Measurements from ENCODE around the gene IQSEC1. TPM values are rescaled to one million over a fixed set of nuclear protein-coding genes. Genes with fewer than 3 reads are reported as not detected.

IQSEC1 gene
- total RNA-seq, 4 donors from 2014 or later, result 13.7 to 59.4 (median 35.5) TPM

DNA sequence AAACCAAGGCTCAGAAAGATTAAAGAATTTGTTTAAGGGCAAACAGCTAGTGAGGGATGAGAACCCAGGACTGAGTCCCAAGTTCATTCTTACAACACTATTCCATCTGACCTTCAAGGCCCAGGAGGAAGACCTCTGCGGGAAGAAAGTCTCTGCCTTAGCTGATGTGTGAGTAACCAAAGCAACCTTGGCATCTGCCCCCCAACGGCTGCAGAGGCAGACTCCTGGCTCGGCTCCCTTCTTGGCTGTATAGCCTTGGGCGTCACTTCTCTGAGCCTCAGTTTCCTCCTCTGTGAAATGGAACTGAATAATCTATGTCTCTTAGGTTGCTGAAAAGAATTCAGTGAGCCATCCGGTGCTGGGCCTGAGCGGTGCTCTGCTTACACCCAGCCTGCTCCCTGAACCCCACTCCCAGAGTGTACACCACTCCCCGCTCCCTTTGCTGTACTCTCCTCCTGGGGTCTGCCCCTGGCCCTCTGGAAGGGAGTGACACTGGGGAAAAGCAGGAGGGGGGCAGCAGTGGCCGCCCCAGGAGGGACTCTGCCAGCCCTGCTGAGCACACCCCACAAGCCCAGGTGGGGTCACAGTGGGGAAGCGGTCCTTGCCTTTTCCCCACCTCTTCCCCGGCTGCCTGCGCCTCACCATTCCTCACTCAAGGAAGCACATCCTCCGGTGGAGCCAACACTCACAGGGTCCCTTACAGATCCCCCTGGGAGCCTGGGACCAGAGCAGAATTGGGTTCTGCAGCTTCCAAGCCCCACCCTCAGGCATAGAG is 97.3 kb downstream of the IQSEC1 start:
- Histone ChIP-seq H3K4me3 (no peak overlapping the region), H3K36me3 (no peaks in the 10 kb centered on the region), H3K27me3 (no peaks in the 10 kb centered on the region), H3K9me3 (no peaks in the 10 kb centered on the region), H3K27ac (no peak overlapping the region), H3K4me1 (no peaks in the 10 kb centered on the region)
- DNase-seq, result no peak
- TF ChIP-seq POLR2A (IDR thresholded peaks at IDR 0.05), result no peak
- TF ChIP-seq, protein P1, sequence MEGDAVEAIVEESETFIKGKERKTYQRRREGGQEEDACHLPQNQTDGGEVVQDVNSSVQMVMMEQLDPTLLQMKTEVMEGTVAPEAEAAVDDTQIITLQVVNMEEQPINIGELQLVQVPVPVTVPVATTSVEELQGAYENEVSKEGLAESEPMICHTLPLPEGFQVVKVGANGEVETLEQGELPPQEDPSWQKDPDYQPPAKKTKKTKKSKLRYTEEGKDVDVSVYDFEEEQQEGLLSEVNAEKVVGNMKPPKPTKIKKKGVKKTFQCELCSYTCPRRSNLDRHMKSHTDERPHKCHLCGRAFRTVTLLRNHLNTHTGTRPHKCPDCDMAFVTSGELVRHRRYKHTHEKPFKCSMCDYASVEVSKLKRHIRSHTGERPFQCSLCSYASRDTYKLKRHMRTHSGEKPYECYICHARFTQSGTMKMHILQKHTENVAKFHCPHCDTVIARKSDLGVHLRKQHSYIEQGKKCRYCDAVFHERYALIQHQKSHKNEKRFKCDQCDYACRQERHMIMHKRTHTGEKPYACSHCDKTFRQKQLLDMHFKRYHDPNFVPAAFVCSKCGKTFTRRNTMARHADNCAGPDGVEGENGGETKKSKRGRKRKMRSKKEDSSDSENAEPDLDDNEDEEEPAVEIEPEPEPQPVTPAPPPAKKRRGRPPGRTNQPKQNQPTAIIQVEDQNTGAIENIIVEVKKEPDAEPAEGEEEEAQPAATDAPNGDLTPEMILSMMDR (IDR thresholded peaks at IDR 0.05), result no peak

DNA sequence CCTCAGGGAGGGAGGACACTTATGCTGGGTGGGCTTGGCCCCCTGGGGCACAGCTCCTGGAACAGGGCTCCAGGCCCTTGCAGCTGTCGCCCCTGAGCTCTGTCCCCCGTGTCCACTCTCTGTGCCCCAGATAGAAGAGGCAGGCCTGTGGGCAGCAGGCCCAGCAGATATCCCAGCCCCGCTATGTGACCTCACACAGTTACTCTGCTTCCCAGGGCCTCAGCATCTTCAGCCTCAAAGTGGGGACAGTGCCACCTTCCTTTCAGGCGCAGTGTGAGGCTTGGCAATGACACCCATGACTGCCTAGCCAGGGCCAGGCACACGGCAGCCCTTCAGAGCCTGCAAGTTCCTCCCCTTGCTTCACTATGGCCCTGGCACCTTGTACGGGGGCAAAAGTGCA is 98.4 kb downstream of the IQSEC1 start:
- Histone ChIP-seq H3K27me3 (no peaks in the 10 kb centered on the region), H3K27ac (no peak overlapping the region), H3K4me1 (no peaks in the 10 kb centered on the region), H3K36me3 (no peaks in the 10 kb centered on the region), H3K9me3 (no peaks in the 10 kb centered on the region), H3K4me3 (no peak overlapping the region)
- DNase-seq, result no peak
- no peak for TF ChIP-seq POLR2A (IDR thresholded peaks at IDR 0.05)
- TF ChIP-seq, protein P1 (IDR thresholded peaks at IDR 0.05), result no peak

DNA sequence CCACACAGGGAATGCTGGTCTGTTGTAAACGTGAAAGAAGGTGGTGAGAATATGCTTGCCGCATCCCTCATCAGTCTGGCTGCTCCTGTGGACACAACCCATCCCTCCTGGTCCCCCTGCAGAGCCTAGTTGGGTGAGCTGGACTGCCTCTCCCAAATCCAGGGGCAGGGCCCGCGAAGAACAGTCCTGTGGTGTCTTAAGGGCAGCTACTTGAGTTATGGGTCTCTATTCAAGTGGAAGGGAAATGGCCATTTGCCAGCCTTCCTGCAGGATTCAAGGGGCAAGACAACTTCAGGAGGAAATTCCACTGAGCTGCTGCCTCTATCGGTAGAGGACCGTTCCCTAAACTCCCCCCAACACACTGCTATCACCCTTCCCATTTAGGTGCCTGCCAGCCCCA is 98.9 kb downstream of the IQSEC1 start:
- no peaks in the 10 kb centered on the region for H3K36me3 ChIP-seq
- TF ChIP-seq, protein P1 (IDR thresholded peaks at IDR 0.05), result no peak
- TF ChIP-seq POLR2A (IDR thresholded peaks at IDR 0.05), result no peak
- H3K9me3 ChIP-seq, result no peaks in the 10 kb centered on the region
- H3K4me1 ChIP-seq, result no peaks in the 10 kb centered on the region
- no peak overlapping the region for H3K4me3 ChIP-seq
- no peak overlapping the region for H3K27ac ChIP-seq
- DNase-seq, result no peak
- H3K27me3 ChIP-seq, result no peaks in the 10 kb centered on the region

DNA sequence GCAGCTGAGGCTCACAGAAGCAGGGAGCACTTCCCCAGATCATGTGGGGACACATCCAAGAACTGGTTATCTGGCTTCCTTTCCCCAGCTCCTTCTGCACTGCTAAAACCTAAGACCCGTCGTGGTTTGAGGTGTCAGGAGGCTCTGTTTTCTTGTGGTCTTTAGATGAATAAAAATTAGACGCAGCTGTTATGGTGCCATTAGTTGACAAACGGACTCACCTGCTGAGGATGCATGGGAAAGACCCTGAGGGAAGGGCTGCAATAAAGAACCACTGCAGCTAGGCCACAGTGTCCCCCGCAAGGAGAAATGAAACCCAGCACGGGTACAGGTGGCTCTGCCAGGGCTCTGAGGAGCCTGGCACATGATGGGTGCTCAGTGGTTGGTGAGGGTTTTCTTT is 99.4 kb downstream of the IQSEC1 start:
- H3K27me3 ChIP-seq, result no peaks in the 10 kb centered on the region
- H3K4me1 ChIP-seq, result no peaks in the 10 kb centered on the region
- H3K27ac ChIP-seq, result no peak overlapping the region
- no peak overlapping the region for H3K4me3 ChIP-seq
- TF ChIP-seq, protein P1 (IDR thresholded peaks at IDR 0.05), result no peak
- TF ChIP-seq POLR2A (IDR thresholded peaks at IDR 0.05), result no peak
- no peaks in the 10 kb centered on the region for H3K36me3 ChIP-seq
- H3K9me3 ChIP-seq, result no peaks in the 10 kb centered on the region
- DNase-seq, result no peak

DNA sequence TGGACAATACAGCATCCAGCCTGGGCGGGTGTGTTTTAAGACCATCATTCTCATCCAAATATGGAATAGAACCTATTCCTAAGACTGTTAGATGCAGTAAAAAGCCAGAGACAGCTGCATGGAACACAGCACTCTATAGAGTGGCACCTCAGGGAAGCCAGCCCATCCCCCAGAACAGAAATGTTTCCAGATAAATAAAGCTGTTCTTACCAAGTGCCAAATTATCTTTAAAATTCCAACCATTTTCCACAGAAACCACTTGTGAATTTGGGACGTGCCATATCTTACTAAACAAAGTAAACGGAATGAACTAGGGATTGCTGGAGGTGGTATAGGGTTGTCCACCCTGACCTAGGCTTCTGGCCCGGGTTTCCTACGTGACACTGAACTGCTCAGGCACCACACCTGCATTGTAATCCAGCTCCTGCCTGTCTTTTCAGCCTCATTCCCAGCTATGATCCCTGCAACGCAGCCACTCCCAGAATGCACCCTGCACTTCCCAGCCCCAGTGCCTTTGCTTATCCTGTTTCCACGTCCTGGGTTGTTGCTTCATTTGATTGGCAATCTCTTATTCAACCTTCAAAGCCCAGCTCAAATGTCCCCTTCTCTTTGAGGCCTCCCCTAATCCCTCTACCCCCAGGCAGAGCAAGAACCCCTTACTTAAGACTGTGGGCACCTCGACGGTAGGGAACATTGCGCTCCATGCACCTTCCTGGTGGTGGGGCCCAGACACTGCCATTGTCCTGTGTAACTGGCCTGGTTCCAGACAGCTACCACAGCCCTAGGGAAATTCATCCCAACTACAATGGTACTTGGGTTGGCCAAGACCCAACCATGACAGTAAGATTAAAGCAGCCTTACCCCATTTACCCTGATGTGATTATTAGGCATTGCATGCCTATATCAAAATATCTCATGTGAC is 100.2 kb downstream of the IQSEC1 start:
- Histone ChIP-seq H3K36me3 (no peaks in the 10 kb centered on the region), H3K27ac (no peak overlapping the region), H3K27me3 (no peaks in the 10 kb centered on the region), H3K4me1 (peaks cover 0 to 3% (median 1%) of the 10 kb centered on the region in 4 donors), H3K4me3 (no peak overlapping the region), H3K9me3 (no peaks in the 10 kb centered on the region)
- TF ChIP-seq, protein P1 (IDR thresholded peaks at IDR 0.05), result no peak
- no peak for TF ChIP-seq POLR2A (IDR thresholded peaks at IDR 0.05)
- DNase-seq, result no peak

All from Peyer's patch (tissue), 4 donors.